IPS-11a (cell line): ENCODE data around the gene CUX1.
"Not testable (repeated sequence)": the region's sequence is repeated elsewhere in the genome, so short reads cannot be mapped to it uniquely, and the experiment has no call there.

ENCODE experiments used
- H3K4me3 ChIP-seq: one replicate; pipeline ENCODE4 v1.5.1; 2013; ENCODE audit warnings: low read depth, low read length, control low read depth

CUX1 gene

DNA sequence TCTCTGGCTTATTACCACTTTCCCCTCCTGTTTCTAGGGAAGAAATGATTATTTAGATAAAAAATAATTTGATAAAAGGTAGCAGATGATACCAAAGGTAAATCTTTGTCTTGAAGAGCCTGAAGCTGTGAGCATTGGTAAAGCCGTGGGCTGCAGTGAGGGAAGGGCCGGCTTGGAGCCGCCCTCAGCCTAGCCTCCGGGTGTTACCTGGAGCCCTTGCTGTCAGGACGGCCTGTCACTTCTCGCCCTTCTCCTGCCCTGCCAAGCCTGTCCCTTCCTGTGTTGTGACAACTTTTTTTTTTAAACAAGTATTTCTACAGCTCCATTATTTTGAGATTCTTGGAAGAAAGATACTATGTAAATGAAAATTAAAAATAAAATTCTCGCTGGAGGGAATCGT, 7.0 kb downstream of the CUX1 start:
- H3K4me3 ChIP-seq: no peak overlapping the region

DNA sequence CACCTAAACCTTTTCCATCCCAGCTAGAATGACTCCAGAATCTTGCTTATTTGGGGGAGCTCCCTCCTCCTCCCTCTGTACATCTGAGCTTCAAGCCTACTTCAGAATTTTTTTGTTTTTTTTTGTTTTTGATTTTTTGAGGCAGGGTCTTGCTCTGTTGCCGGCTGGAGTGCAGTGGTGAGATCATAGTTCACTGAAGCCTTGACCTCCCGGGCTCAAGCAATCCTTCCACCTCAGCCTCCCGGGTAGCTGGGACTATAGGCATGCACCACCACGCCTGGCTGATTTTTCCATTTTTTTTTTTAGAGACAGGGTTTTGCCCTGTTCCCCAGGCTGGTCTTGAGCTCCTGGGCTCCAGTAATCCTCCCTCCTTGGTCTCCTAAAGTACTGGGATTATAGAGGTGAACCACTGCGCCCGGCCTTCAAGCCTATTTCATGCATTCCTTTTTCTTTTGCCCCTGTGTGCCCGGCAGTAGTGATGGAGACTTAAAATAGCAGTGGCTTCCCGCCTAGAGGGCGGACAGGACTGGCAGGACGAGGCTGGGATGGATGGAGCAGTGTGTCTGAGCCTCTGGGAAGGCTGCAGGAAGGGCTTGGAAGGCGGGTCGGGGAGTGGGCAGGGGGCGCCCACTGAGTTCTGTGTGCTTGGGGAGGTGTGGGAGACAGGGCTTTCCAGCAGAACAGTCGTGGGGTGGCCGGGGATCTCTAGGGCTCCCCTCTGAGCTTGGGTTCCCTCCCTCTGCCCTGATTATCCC, 8.8 kb downstream of the CUX1 start:
- H3K4me3 ChIP-seq: no peak overlapping the region

DNA sequence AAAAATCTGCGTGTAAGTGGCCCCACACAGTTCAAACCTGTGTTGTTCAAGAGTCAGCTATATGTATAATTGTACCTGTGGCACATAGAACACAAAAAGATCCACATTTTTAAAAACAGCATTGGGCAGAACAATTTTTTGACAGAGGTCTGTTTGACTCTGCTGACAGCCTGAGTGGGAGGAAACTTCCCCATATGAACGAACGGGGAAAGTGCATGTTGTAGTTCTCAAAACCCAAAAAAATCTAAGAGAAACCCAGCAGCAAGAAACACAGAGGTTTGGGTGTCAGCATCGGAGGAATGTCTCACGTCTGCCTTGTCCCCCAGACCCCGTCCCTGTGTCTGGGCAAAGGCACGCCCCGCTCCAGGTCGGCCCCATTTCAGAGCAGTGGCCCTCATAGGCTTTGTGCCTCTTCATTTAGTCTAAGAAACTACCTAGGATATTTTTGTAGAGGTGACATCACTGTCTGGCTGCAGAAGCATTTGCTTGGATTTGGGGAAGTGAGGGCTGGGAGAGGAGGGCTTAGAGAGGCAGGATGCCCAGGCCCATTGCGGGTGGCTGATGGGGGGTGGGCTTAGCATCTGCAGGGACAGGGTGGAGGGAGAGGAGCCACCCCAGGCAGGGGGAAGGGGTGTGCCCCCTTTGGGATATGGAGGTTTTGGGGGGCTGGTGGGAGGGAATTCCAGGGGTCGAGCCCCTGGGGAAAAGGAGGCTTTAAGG, 11.0 kb downstream of the CUX1 start:
- no peak overlapping the region for H3K4me3 ChIP-seq

DNA sequence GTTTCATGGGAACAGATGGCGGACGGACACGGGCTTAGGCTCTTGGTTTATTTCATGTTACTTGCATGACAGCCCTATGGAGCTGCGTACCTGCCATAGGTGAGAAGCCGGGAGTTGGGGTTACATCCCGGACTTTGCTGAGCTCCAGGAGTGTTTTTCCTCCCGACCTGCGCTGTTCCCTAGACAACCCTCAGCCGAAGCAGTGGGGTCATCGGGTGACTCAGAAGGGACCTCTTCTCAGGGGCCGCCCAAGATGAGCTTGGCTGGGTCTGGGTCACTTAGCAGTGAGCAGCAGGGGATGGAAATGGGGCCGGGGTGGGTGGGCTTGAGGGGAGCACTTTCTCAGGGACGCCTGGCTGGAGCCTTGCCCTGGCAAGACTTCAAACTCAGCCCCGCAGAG, 11.9 kb downstream of the CUX1 start:
- H3K4me3 ChIP-seq: no peak overlapping the region

DNA sequence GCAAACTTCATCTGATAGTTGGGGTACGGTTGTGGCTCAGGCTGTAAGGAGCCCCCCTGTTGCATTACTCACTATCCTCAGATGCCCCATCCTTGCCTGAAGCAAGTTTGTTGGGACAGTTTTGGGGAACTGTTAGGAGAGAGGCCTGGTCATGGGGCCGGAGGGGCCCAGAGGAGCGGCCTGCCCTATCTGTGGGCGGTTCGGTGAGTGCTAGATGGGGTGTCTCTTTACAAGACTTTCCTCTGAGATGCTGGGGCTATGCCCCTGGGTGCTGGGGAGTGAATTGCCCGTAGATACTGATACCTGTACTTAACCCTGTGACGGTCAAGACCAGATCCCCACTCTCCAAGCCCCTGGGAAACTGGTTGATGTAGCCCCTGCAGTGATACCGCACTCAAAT, 12.4 kb downstream of the CUX1 start:
- no peak overlapping the region for H3K4me3 ChIP-seq

GRCh38 chr7:101831396-101831795, 14.0 kb downstream of the CUX1 start:
- H3K4me3 ChIP-seq: not testable (repeated sequence)

DNA sequence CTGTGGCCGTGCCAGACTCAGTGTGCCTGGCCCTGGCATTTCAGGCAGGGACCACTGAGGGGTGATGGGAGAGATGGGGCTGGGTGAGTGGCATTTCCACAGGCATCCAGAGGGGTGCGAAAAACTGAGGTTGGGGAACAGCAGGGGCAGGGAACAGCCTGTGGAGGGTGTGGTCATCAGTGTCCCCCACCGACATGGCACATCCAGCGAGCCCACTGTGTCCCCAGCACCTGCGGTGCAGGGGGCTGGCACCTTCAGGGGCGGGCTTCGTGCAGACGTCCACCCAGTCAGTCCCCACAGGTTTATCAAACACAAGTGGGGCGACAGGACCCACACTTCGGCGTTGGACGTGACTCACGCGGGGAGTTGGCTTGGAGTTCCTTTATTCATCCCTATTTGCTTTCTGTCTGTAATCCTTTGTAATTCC, 14.8 kb downstream of the CUX1 start:
- H3K4me3 ChIP-seq: no peak overlapping the region

- no peak overlapping the region for H3K4me3 ChIP-seq
Observed at GRCh38 chr7:101832685-101833375, 15.4 kb downstream of the CUX1 start.

GRCh38 chr7:101833799-101834198, 16.4 kb downstream of the CUX1 start:
- H3K4me3 ChIP-seq: no peak overlapping the region

GRCh38 chr7:101835136-101835535, 17.7 kb downstream of the CUX1 start:
- H3K4me3 ChIP-seq: no peak overlapping the region

- H3K4me3 ChIP-seq: not testable (repeated sequence)
Observed at GRCh38 chr7:101837433-101837832, 20.0 kb downstream of the CUX1 start.

DNA sequence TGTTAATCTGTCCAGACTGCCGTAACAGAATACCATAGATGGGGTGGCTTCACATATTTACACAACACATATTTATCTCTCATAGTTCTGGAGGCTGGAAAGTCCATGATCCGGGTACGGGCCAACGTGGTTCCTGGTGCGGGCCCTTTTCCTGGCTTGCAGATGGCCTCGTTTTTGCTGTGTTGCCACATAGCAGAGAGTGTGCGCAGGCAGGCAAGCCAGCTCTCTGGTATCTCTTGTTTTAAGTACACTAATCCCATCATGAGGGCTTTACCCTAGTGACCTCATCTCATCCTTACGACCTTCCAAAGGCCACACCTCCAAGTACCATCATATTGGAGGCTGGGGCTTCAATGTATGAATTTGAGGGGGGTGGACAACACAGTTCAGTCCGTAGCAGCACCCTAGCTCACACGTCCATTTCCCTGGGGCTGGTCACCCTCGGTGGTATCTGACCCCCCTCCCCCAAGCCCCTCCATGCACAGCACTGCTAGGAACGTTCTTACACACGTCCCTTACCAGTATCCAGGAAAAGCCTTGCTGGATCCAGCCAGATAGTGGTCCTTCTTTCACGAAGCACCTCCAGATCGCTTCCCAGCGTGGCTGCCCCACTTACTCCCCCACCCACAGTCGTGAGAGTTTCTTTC, 21.5 kb downstream of the CUX1 start:
- H3K4me3 ChIP-seq: no peak overlapping the region

GRCh38 chr7:101841328-101841727, 23.9 kb downstream of the CUX1 start:
- H3K4me3 ChIP-seq: no peak overlapping the region

- H3K4me3 ChIP-seq: no peak overlapping the region
Observed at GRCh38 chr7:101843293-101844271, 26.2 kb downstream of the CUX1 start.

- no peak overlapping the region for H3K4me3 ChIP-seq
Observed at GRCh38 chr7:101845974-101846373, 28.5 kb downstream of the CUX1 start.

- H3K4me3 ChIP-seq: no peak overlapping the region
Observed at GRCh38 chr7:101846800-101847538, 29.5 kb downstream of the CUX1 start.

GRCh38 chr7:101848208-101848951, 31.0 kb downstream of the CUX1 start:
- no peak overlapping the region for H3K4me3 ChIP-seq

DNA sequence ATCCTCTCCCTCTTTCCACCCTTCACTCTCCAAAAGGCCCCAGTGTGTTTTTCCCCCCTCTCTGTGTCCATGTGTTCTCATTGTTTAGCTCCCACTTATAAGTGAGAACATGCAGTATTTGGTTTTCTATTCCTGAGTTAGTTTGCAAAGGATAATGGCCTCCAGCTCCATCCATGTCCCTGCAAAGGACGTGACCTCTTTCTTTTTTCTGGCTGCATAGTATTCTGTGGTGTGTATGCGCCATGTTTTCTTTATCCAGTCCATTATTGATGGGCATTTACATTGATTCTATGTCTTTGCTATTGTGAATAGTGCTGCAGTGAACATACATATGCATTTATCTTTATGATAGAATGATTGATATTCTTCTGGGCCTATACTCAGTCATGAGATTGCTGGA, 31.9 kb downstream of the CUX1 start:
- not testable (repeated sequence) for H3K4me3 ChIP-seq

GRCh38 chr7:101852364-101852763, 34.9 kb downstream of the CUX1 start:
- H3K4me3 ChIP-seq: not testable (repeated sequence)
